ENCODE measurements around the gene PC.

GRCh38 chr11:66877588-66878385 lies 80.4 kb downstream of the PC start:
- TF ChIP-seq CTCF (IDR thresholded peaks at IDR 0.05) (no peak), POLR2A (IDR thresholded peaks at IDR 0.05) (no peak)
